Endothelial cell of umbilical vein (primary cell): ENCODE results near the gene C1orf105. TPM values are rescaled to one million over a fixed set of nuclear protein-coding genes. Genes with fewer than 3 reads are reported as not detected.

ENCODE experiments used
- BruUV-seq: library from RNA; stranded (reverse); fragments of 400-500 nt; replicated peaks from 2 replicates; lab custom pipeline; 2021; lab: Mats Ljungman, UMichigan
- CTCF ChIA-PET: fragments of 300-600, 350-600 bp; sonication (Branson Sonifier 250); formaldehyde crosslinking; loops from one replicate; lab custom pipeline; 2021; ENCODE audit warnings: antibody characterized with exemption, inconsistent platforms; lab: Charles Lee
- POLR2A ChIA-PET: fragments of 300-600, 350-600 bp; sonication (Branson Sonifier 250); formaldehyde crosslinking; loops from one replicate; lab custom pipeline; 2021; ENCODE audit warnings: antibody characterized with exemption, inconsistent platforms; lab: Charles Lee
- DNase-seq: peaks from one replicate; pipeline ENCODE4 v3.0.0-alpha.2; 2011; ENCODE audit warnings: low read depth, low spot score
- FAIRE-seq: peaks from 2 replicates; lab custom pipeline; 2011; peaks lifted over from hg19 to GRCh38; lab: Jason Lieb, UNC
- H2AFZ ChIP-seq: 2 replicates; pipeline ENCODE4 v1.6.0; 2012; ENCODE audit warnings: low read depth, low read length, control low read depth, inconsistent platforms
- H3K27ac ChIP-seq: 2 replicates; pipeline ENCODE4 v1.5.1; 2011; ENCODE audit warnings: low read depth, mild to moderate bottlenecking, control low read depth, low read length, moderate library complexity; ENCODE audit not compliant: insufficient read depth
- H3K27me3 ChIP-seq, 2 experiments: 2 replicates each; pipeline versions ENCODE4 v1.6.0 to v1.6.1; 2011; ENCODE audit warnings: low read length in 2 of 2, mixed read lengths in 1 of 2; ENCODE audit not compliant: control insufficient read depth in 2 of 2, insufficient read depth in 2 of 2
- H3K36me3 ChIP-seq, 2 experiments: 2 replicates in 1 of 2; 3 replicates in 1 of 2; pipeline ENCODE4 v1.5.1; 2011; ENCODE audit warnings: low read length in 2 of 2, mild to moderate bottlenecking in 1 of 2, moderate library complexity in 1 of 2; ENCODE audit not compliant: control insufficient read depth in 2 of 2, insufficient read depth in 2 of 2; ENCODE audit errors: extremely low read depth in 1 of 2
- H3K4me1 ChIP-seq: 3 replicates; pipeline ENCODE4 v1.5.1; 2011; ENCODE audit warnings: mild to moderate bottlenecking, low read length; ENCODE audit not compliant: control insufficient read depth, insufficient read depth; ENCODE audit errors: extremely low read depth
- H3K4me2 ChIP-seq: 2 replicates; pipeline ENCODE4 v1.6.1; 2011; ENCODE audit warnings: low read length, control low read depth, mixed read lengths; ENCODE audit not compliant: insufficient read depth
- H3K4me3 ChIP-seq, 3 experiments: fragments of 200-600 bp in 1 of 3; sonication (generic), shearing (Covaris generic) in 1 of 3; replicated peaks in 1 of 3; 2 replicates each; pipeline ENCODE4 v1.5.1; 2011 to 2016; ENCODE audit warnings: control low read depth in 3 of 3, low read length in 3 of 3, mild to moderate bottlenecking in 2 of 3, inconsistent platforms in 1 of 3, low read depth in 1 of 3, moderate library complexity in 1 of 3; ENCODE audit not compliant: insufficient read depth in 1 of 3
- H3K79me2 ChIP-seq: 2 replicates; pipeline ENCODE4 v1.6.0; 2012; ENCODE audit warnings: low read length, inconsistent platforms; ENCODE audit not compliant: control insufficient read depth, insufficient read depth
- H3K9ac ChIP-seq: replicated peaks from 2 replicates; pipeline ENCODE3; 2011; ENCODE audit warnings: low read length, control low read depth; ENCODE audit not compliant: insufficient read depth; ENCODE audit errors: extremely low read depth
- H3K9me1 ChIP-seq: replicated peaks from 3 replicates; pipeline ENCODE4 v1.6.0; 2011; ENCODE audit warnings: mild to moderate bottlenecking, low read length; ENCODE audit not compliant: control insufficient read depth, insufficient read depth; ENCODE audit errors: extremely low read depth
- H3K9me3 ChIP-seq: replicated peaks from 2 replicates; pipeline ENCODE4 v1.5.1; 2012; ENCODE audit warnings: low read length, inconsistent platforms; ENCODE audit not compliant: control insufficient read depth, insufficient read depth
- H4K20me1 ChIP-seq: replicated peaks from 2 replicates; pipeline ENCODE3; 2011; ENCODE audit warnings: mild to moderate bottlenecking, low read length; ENCODE audit not compliant: control insufficient read depth, insufficient read depth; ENCODE audit errors: extremely low read depth
- EZH2 ChIP-seq: IDR thresholded peaks from 2 replicates; pipeline ENCODE4 v1.6.1; 2012; ENCODE audit warnings: borderline replicate concordance, low read depth, mild to moderate bottlenecking, moderate library complexity, low read length, inconsistent platforms; ENCODE audit not compliant: severe bottlenecking
- FOS ChIP-seq: IDR thresholded peaks from 2 replicates; pipeline ENCODE4 v1.6.1; 2011; ENCODE audit warnings: mild to moderate bottlenecking, low read length, moderate library complexity, borderline replicate concordance; ENCODE audit not compliant: insufficient read depth
- GATA2 ChIP-seq: IDR thresholded peaks from 2 replicates; pipeline ENCODE4 v1.7.0; 2011; ENCODE audit warnings: low read depth, mild to moderate bottlenecking, moderate library complexity, mixed read lengths, low read length; ENCODE audit not compliant: insufficient read length, insufficient read depth
- JUN ChIP-seq: IDR thresholded peaks from 2 replicates; pipeline ENCODE4 v1.6.1; 2011; ENCODE audit warnings: borderline replicate concordance, low read depth; ENCODE audit not compliant: insufficient read length, insufficient read depth
- MYC ChIP-seq: IDR thresholded peaks from one replicate; pipeline ENCODE4 v1.6.1; 2011; ENCODE audit warnings: mild to moderate bottlenecking, low read depth, low read length
- POLR2A ChIP-seq: IDR thresholded peaks from 2 replicates; pipeline ENCODE4 v1.6.1; 2012; ENCODE audit warnings: low read depth, mild to moderate bottlenecking, control low read depth, low read length
- POLR2AphosphoS5 ChIP-seq: IDR thresholded peaks from 2 replicates; pipeline ENCODE4 v1.6.1; 2012; ENCODE audit warnings: low read depth, mild to moderate bottlenecking, control low read depth, low read length, moderate library complexity; ENCODE audit not compliant: insufficient read depth
- dilution Hi-C: fragments of 300-500 bp; cut with MboI; formaldehyde crosslinking; loops from one replicate; pipeline ENCODE4 v1.15.0; 2019; ENCODE audit warnings: low sequenced_read_pairs; ENCODE audit not compliant: extremely low pct_ligation_motif_present
- intact Hi-C: fragments of 100-400 bp; cut with micrococcal nuclease; formaldehyde crosslinking; loops from one replicate; pipeline ENCODE4 v1.10.0; 2022
- polyA plus RNA-seq, 4 experiments: library from polyadenylated mRNA; depleted of rRNA in 3 of 4; stranded (reverse) in 3 of 4; unstranded in 1 of 4; fragments of >200 nt; gene quantifications; 2 replicates each; pipeline versions ENCODE4 v1.2.1 to v1.2.3, GENCODE V29; 2011 to 2012; ENCODE audit warnings: missing spikeins in 1 of 4
- total RNA-seq: library from RNA; stranded (reverse); gene quantifications from 2 replicates; pipeline ENCODE4 v1.2.3, GENCODE V29; 2021
- TF ChIP-seq, protein P1 (sequence below): IDR thresholded peaks from 2 replicates; pipeline ENCODE4 v1.6.1; 2011; ENCODE audit not compliant: insufficient read depth, insufficient read length
- TF ChIP-seq, protein P2 (sequence below), 2 donors: IDR thresholded peaks; 1 replicate in 1 of 2; 2 replicates in 1 of 2; pipeline ENCODE4 v1.5.1; 2011; ENCODE audit warnings: low read length in 2 of 2, mild to moderate bottlenecking in 2 of 2, moderate library complexity in 2 of 2, control low read depth in 1 of 2, inconsistent platforms in 1 of 2, low read depth in 1 of 2; ENCODE audit not compliant: insufficient read depth in 1 of 2; ENCODE audit errors: extremely low read depth in 1 of 2

The C1orf105 gene
- total and polyA plus RNA-seq, 2 donors (not counting 3 experiments of a cell fraction or from before 2014, with no cell fraction given) = not detected

DNA sequence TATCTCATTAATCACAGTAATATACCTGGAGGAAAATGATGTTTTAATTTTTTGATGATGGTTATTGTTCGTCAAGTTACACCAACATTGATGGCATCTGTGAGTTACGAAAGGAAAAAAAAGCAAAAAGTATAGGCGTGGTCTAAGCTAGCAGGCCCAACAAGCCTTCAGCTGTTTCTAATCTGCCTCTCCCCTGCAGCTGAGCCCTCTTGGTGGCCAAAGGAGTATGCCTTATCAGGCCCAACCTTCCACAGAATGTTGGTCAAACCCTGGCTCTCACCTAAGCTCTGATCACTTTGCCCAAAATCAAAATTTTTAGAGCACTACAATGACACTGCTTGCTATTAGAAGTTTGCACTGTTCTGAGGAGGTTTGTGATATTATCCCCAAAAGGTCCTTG, 4.9 kb downstream of the C1orf105 start:
- no peaks in the 10 kb centered on the region for H3K27me3 ChIP-seq
- ChIA-PET CTCF (interaction anchor here (1.1 to 1.6 kb wide), 2 partner anchors 9 to 26 kb away, joined by 3 to 4 read pairs; no protein-coding TSS in a partner anchor), POLR2A (no interaction called here)
- H3K36me3 ChIP-seq = no peaks in the 10 kb centered on the region
- no peak overlapping the region for H2AFZ ChIP-seq
- FAIRE-seq = no peak
- no peaks in the 10 kb centered on the region for H3K4me1 ChIP-seq
- H3K27ac ChIP-seq = no peak overlapping the region
- intact Hi-C loops (loop anchor here (5.0 kb wide), 1 partner anchor 383 kb away; no protein-coding TSS in a partner anchor), dilution Hi-C loops (no loop called here)
- H3K9me1 ChIP-seq = no peaks in the 10 kb centered on the region
- H3K4me3 ChIP-seq = no peak overlapping the region
- no TSS peak for BruUV-seq
- H3K9me3 ChIP-seq = no peaks in the 10 kb centered on the region
- DNase-seq = no peak
- no peaks in the 10 kb centered on the region for H4K20me1 ChIP-seq
- no peak overlapping the region for H3K9ac ChIP-seq
- H3K4me2 ChIP-seq = no peak overlapping the region
- no peaks in the 10 kb centered on the region for H3K79me2 ChIP-seq
- no peak for TF ChIP-seq JUN
- no peak for TF ChIP-seq MYC
- no peak for TF ChIP-seq EZH2
- TF ChIP-seq, protein P1, sequence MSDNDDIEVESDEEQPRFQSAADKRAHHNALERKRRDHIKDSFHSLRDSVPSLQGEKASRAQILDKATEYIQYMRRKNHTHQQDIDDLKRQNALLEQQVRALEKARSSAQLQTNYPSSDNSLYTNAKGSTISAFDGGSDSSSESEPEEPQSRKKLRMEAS = no peak
- TF ChIP-seq, protein P2, sequence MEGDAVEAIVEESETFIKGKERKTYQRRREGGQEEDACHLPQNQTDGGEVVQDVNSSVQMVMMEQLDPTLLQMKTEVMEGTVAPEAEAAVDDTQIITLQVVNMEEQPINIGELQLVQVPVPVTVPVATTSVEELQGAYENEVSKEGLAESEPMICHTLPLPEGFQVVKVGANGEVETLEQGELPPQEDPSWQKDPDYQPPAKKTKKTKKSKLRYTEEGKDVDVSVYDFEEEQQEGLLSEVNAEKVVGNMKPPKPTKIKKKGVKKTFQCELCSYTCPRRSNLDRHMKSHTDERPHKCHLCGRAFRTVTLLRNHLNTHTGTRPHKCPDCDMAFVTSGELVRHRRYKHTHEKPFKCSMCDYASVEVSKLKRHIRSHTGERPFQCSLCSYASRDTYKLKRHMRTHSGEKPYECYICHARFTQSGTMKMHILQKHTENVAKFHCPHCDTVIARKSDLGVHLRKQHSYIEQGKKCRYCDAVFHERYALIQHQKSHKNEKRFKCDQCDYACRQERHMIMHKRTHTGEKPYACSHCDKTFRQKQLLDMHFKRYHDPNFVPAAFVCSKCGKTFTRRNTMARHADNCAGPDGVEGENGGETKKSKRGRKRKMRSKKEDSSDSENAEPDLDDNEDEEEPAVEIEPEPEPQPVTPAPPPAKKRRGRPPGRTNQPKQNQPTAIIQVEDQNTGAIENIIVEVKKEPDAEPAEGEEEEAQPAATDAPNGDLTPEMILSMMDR (IDR thresholded peaks at IDR 0.05; ENCODE audit: extremely low read depth in 1 of 2, insufficient read depth in 1 of 2, low read depth in 1 of 2, low read length in 2 of 2) = no peak
- no peak for TF ChIP-seq POLR2A
- TF ChIP-seq POLR2AphosphoS5 = no peak
- no peak for TF ChIP-seq GATA2
- TF ChIP-seq FOS = no peak
